ENCODE measurements around the gene ZFHX3.

ZFHX3 gene

GRCh38 chr16:72785171-72785570, 262.8 kb downstream of the ZFHX3 start:
- DNase-seq = no peak

DNA sequence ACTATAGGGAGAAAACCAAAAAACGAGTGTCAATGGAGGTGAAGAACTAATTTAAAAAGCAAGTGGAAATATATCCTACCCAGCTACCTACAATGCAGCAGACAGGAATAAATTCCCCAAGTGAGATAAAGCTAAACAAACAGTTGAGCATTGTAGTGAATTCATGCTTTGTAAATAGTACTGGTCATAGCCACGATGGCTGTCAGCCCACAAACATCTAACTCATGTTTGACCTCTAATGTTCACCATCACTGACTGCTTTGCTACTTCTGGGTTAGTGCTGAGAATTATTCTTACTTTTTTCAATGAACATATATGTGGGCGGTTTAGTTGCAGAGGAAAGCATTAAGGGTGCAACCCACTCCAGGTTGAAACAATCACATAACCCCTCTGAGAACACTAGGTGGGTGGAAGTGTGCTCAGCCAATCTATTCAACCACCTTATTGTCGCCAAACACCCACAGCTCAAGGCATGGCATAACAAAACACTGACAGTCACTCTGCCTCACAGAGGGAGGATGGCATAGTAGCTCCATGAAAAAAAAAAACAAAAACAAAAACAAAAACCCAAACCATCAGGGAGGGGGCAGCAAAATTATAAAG, 264.1 kb downstream of the ZFHX3 start:
- peak; percentile 2 for DNase-seq

- DNase-seq = no peak
Observed at GRCh38 chr16:72769876-72770275, 278.1 kb downstream of the ZFHX3 start.

- DNase-seq = no peak
Observed at GRCh38 chr16:72768591-72768990, 279.3 kb downstream of the ZFHX3 start.

- no peak for DNase-seq
Observed at GRCh38 chr16:72766506-72766905, 281.4 kb downstream of the ZFHX3 start.

DNA sequence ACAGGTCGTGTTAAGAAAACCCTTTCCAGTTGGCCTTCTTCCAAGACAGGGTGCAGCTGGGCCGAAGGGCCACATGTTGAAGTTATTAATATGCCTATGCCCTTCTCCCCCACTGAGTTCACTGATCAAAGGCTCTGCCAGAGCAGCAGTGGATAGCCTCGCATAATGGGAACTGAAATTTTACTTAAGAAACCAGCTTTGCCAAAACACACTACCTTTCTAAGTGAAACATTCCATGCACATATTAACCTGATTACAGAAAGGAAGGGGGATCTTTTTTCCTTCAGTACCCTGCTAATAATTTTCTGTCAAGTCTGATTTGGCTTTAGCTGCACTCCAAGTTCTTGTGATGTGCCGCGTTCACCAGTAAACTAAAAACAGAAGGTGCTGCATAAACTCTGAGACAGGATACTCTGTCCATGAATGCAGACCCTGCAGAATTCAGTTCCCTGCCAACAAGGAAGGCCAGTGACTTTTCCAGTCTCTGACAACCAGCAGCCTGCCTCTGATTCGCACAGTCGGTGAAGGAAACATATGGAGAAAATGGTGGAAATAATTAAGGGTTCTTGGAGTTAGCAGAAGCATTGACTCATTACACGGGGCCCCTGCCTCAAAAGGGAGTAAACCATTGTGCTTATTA, 283.8 kb downstream of the ZFHX3 start:
- peak; percentile 83 for DNase-seq

DNA sequence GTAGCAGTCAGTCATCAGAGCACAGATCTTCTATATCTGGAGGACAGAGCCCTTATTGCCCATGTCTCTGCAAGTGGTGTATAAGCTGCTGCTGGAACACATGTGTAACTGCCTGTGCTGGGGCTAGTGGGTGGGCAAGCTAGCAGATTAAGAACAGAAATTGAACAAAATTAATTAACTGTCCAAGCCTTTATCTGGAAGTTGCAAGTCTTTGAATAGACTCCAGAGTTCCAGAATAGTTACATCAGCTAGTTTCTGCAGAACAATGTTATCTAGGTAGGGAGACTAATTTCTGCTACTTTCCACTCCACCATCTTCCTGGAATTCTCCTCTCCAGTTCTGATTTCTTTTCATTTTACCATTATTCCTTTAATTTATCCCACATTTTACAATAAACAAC, 287.3 kb downstream of the ZFHX3 start:
- no peak for DNase-seq

DNA sequence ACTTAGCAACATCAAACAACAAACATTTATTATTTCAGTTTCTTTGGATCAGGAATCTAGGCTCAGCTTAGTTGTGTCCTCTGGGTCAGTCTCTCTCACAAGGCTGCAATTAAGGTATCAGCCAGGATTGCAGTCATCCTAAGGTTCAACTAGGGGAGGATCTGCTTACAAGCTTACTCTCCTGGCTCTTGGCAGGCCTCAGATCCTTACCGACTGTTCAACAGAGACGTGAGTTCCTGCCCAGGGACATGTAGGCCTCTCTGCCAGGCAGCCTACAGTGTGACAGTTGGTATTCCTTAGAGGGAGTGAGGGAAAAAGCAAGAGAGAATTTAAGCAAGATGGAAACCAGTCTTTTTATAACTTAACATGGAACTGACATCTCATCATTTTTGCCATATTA, 294.0 kb downstream of the ZFHX3 start:
- DNase-seq = peak; percentile 16

DNA sequence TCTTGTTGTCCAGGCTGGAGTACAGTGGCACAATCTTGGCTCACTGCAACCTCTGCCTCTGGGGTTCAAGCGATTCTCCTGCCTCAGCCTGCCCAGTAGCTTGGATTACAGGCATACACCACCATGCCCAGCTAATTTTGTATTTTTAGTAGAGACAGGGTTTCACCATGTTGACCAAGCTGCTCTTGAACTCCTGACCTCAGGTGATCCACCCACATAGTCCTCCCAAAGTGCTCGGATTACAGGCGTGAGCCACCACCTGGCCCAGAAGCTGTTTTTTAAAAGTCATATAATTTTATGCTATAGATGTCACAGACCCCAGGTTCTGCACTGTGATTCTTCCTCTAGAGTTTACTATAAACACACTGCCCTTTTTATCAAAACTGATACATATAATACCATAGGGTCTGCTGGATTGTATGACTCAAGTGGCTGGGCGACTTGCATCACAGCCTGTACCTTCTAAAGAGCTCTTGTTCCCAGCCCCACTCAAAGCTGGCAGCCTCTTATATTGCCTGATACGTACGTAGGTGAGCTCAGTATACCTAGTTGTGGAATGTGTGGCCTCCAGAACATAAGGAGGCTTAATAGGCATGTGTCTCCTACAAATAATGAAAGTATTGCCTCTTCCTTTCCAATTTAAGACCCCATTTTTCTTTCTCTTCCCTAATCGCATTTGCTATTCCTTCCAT, 295.8 kb downstream of the ZFHX3 start:
- no peak for DNase-seq

GRCh38 chr16:72751076-72751475, 296.9 kb downstream of the ZFHX3 start:
- peak; percentile 64 for DNase-seq

- DNase-seq = peak; percentile 26
Observed at GRCh38 chr16:72749091-72749490, 298.8 kb downstream of the ZFHX3 start.

GRCh38 chr16:72744076-72744793, 303.7 kb downstream of the ZFHX3 start:
- DNase-seq = peak; percentile 24

DNA sequence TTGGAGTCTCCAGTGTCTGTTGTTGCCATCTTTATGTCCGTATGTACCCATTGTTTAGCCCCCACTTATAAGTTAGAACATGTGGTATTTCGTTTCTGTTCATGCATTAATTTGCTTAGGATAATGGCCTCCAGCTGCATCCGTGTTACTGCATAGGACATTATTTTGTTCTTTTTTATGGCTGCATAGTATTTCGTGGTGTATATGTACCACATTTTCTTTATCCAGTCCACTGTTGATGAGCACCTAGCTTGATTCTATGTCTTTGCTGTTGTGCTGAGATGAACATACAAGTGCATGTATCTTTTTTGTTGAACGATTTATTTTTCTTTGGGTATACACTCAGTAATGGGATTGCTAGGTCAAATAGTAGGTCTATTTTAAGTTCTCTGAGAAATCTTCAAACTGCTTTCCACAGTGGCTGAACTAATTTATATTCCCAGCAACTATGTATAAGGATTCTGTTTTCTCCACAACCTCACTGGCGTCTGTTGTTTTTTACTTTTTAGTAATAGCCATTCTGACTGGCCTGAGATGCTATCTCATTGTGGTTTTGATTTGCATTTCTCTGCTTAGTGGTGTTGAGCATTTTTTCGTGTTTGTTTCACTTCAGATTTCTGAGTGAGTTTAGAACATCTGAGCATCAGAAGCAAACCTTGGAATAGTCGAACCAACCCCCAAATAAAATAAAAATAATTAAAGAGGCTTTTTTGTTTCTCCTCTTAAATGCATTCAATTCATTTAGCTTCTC, 304.7 kb downstream of the ZFHX3 start:
- no peak for DNase-seq

DNA sequence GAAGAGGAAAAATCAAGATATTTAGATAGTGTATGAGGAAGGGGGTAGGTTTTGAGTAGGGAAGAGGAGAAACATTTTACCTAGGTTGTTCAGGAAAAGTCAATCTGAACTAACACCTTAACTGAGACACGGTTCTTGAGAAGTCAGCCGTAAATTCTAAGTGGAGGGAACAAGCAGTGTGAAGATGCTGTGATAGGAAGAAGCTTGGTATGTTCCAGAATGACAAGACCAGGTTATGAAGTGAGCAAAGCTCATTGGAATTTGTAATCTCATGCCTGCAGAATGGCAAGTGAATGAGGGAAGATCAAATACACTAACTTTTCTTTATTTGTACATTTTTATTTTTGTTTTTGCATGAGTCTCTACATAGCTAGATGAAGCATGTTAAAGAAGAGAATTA, 307.6 kb downstream of the ZFHX3 start:
- no peak for DNase-seq

DNA sequence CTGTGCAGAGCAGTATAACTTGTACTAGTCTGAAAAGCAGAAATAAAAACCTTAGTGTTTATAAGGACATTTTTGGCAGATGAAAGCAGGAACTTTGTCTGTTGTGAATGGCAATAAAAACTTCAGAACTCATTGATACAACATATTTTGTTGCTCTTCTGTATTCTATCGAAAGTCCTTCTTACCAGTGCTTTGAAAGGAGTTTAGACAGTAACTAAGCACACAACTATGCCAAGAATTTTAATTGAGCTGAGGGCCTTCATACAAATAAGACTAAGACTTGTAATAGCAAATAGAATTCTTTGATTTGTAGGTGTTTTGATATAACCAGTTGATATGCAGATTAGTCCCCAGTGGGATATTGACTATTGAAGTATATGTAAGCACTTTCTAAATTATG, 308.4 kb downstream of the ZFHX3 start:
- no peak for DNase-seq

DNA sequence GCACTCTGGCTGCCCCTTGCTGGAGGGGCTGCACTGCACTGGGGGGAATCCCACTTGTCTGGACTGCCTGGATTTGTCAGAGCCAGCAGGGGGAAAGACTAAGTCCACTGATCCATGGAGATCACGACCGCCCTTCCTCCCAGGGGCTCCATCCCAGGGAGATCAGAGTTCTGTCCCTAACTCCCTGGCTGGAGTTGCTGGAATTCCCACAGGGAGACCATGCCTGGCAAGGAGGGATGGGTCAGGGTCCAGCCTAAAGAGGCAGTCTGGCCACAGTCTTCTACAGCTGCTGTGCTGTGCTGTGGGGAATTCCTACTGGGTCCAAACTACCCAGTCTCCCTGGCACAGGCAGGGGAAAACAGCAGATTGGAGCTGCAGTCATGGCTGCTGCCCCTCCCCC, 311.9 kb downstream of the ZFHX3 start:
- no peak for DNase-seq

All from NCI-H69 (cell line).